A549 (cell line): ENCODE results near the gene D2HGDH. TPM values are rescaled to one million over a fixed set of nuclear protein-coding genes. Genes with fewer than 3 reads are reported as not detected.

Experiments used
- ATAC-seq, 2 experiments: fragments of 200-7000 bp in 1 of 2; fragments of >200 bp in 1 of 2; cut with Nextera tagmentation in 1 of 2; cut with Tn5 transposase in 1 of 2; 3 replicates each; pipeline versions ENCODE4 v1.8.0 to v1.9.1; 2018 to 2020; ENCODE audit warnings: mild to moderate bottlenecking in 1 of 2, moderate library complexity in 1 of 2
- CTCF ChIA-PET: fragments of 300-600 bp; sonication (Branson Sonifier 250); formaldehyde crosslinking; extraction: SDS; loops from one replicate; lab custom pipeline; 2021; ENCODE audit warnings: antibody characterized with exemption, inconsistent platforms; lab: Yijun Ruan, JAX
- POLR2A ChIA-PET: fragments of 350-600 bp; formaldehyde crosslinking; extraction: SDS; loops from one replicate; lab custom pipeline; 2021; ENCODE audit warnings: antibody characterized with exemption, inconsistent platforms; lab: Yijun Ruan, JAX
- DNase-seq, 2 experiments: peaks; one replicate each; pipeline versions ENCODE4 v3.0.0 to v3.0.0-alpha.2; 2011 to 2016; ENCODE audit warnings: low read depth in 1 of 2, low spot score in 1 of 2
- FAIRE-seq: peaks from 2 replicates; lab custom pipeline; 2011; peaks lifted over from hg19 to GRCh38; lab: Jason Lieb, UNC
- H3K27ac ChIP-seq, 2 experiments: fragments of >200 bp; sonication (Bioruptor Twin); formaldehyde crosslinking; 3 replicates each; pipeline ENCODE4 v1.5.1; 2016 to 2017
- H3K4me1 ChIP-seq: fragments of >200 bp; sonication (Bioruptor Twin); formaldehyde crosslinking; 3 replicates; pipeline ENCODE4 v1.6.1; 2016
- H3K4me2 ChIP-seq: fragments of >200 bp; sonication (Bioruptor Twin); formaldehyde crosslinking; 3 replicates; pipeline ENCODE4 v1.6.1; 2016
- H3K4me3 ChIP-seq: fragments of >200 bp; sonication (Bioruptor Twin); formaldehyde crosslinking; 3 replicates; pipeline ENCODE4 v1.5.1; 2016
- H3K9me3 ChIP-seq: fragments of >200 bp; sonication (Bioruptor Twin); formaldehyde crosslinking; 3 replicates; pipeline ENCODE4 v1.6.1; 2016
- BCL3 ChIP-seq: fragments of >200 bp; sonication (Bioruptor Twin); formaldehyde crosslinking; IDR thresholded peaks from 3 replicates; pipeline ENCODE4 v1.6.1; 2016
- CBX8 ChIP-seq: fragments of 200-600 bp; sonication (generic); IDR thresholded peaks from 2 replicates; pipeline ENCODE4 v1.6.1; 2016
- E2F6 ChIP-seq: IDR thresholded peaks from 2 replicates; pipeline ENCODE4 v1.6.1; 2012; ENCODE audit warnings: low read depth, borderline replicate concordance
- EHMT2 ChIP-seq: fragments of 200-600 bp; sonication (generic); IDR thresholded peaks from 2 replicates; pipeline ENCODE4 v1.6.1; 2016; ENCODE audit warnings: antibody characterized with exemption, low read depth, mild to moderate bottlenecking, moderate library complexity
- FOXS1 ChIP-seq: fragments of 250-450 bp; sonication (Bioruptor Pico); IDR thresholded peaks from 2 replicates; pipeline ENCODE4 v1.5.0; 2020; ENCODE audit warnings: mild to moderate bottlenecking, moderate library complexity
- GATA3 ChIP-seq: IDR thresholded peaks from 2 replicates; pipeline ENCODE4 v1.6.1; 2012; ENCODE audit warnings: borderline replicate concordance
- HMGXB4 ChIP-seq: fragments of 250-450 bp; sonication (Bioruptor Pico); IDR thresholded peaks from 2 replicates; pipeline ENCODE4 v1.5.0; 2021; ENCODE audit warnings: mild to moderate bottlenecking, moderate library complexity, borderline replicate concordance
- HOXB5 ChIP-seq: fragments of 250-450 bp; sonication (Bioruptor Pico); IDR thresholded peaks from 2 replicates; pipeline ENCODE4 v1.5.0; 2020; ENCODE audit warnings: mild to moderate bottlenecking, moderate library complexity
- JUN ChIP-seq, 2 experiments: fragments of >200 bp; sonication (Bioruptor Twin); formaldehyde crosslinking; IDR thresholded peaks; 2 replicates in 1 of 2; 3 replicates in 1 of 2; pipeline ENCODE4 v1.6.1; 2016 to 2017
- JUNB ChIP-seq: fragments of >200 bp; sonication (Bioruptor Twin); formaldehyde crosslinking; IDR thresholded peaks from 2 replicates; pipeline ENCODE4 v1.6.1; 2016
- KDM1A ChIP-seq: fragments of 200-600 bp; sonication (generic); IDR thresholded peaks from 2 replicates; pipeline ENCODE4 v1.6.1; 2016; ENCODE audit warnings: low read depth, mild to moderate bottlenecking
- MAZ ChIP-seq: fragments of 150-350 bp; IDR thresholded peaks from 2 replicates; pipeline ENCODE4 v1.6.1; 2014; ENCODE audit warnings: antibody characterized with exemption, low read depth, low read length, borderline replicate concordance
- NR3C1 ChIP-seq: fragments of >200 bp; sonication (Bioruptor Twin); formaldehyde crosslinking; IDR thresholded peaks from 3 replicates; pipeline ENCODE4 v1.6.1; 2017
- RAD21 ChIP-seq, 2 experiments: fragments of >200 bp in 1 of 2; sonication (Bioruptor Twin) in 1 of 2; formaldehyde crosslinking in 1 of 2; IDR thresholded peaks in 1 of 2; conservative IDR thresholded peaks in 1 of 2; 2 replicates in 1 of 2; 3 replicates in 1 of 2; pipeline ENCODE4 v1.6.1; 2012 to 2018; ENCODE audit warnings: inconsistent platforms in 1 of 2
- REST ChIP-seq: fragments of 200-600 bp; sonication (generic); IDR thresholded peaks from 2 replicates; pipeline ENCODE4 v1.6.1; 2016; ENCODE audit warnings: antibody characterized with exemption, mild to moderate bottlenecking, moderate library complexity
- TP53 ChIP-seq: fragments of 250-450 bp; sonication (Bioruptor Pico); IDR thresholded peaks from 2 replicates; pipeline ENCODE4 v1.5.0; 2021; ENCODE audit warnings: mild to moderate bottlenecking, moderate library complexity
- USF2 ChIP-seq: fragments of 450-650 bp; IDR thresholded peaks from 2 replicates; pipeline ENCODE4 v1.6.1; 2014; ENCODE audit warnings: antibody characterized with exemption
- ZFP36 ChIP-seq: fragments of 450-650 bp; IDR thresholded peaks from 2 replicates; pipeline ENCODE4 v1.6.1; 2014; ENCODE audit warnings: borderline replicate concordance; ENCODE audit not compliant: partially characterized antibody
- WGBS: methylation state at CpG from one replicate; pipeline ENCODE4 v1.1.6; 2017; ENCODE audit errors: missing lambda C conversion rate; 5-methylcytosine and 5-hydroxymethylcytosine counted together
- polyA plus RNA-seq, 4 experiments: library from polyadenylated mRNA; depleted of rRNA in 3 of 4; stranded (reverse); fragments of >200 nt; fragmentation: RNase III in 1 of 4; extraction: RNeasy Plus Mini Kit Qiagen cat#74134 plus additional on column Dnase treatment in 1 of 4; gene quantifications; 2 replicates in 3 of 4; 3 replicates in 1 of 4; pipeline ENCODE4 v1.2.3, GENCODE V29; 2011 to 2017

D2HGDH gene
- polyA plus RNA-seq, 2 of the 4 experiments (the other 2 are of a cell fraction), result 6.5 to 18.5 TPM

GRCh38 chr2:241770185-241770935 is 35.9 kb downstream of the D2HGDH start:
- TF ChIP-seq GATA3 (no peak), EHMT2 (no peak), NR3C1 (no peak), HMGXB4 (no peak), CBX8 (no peak), TP53 (CRISPR knock-in tag) (no peak), FOXS1 (CRISPR knock-in tag) (no peak), E2F6 (no peak), REST (no peak), KDM1A (no peak)
- ATAC-seq, result no peak; a peak in 1 of 6 replicates
- Histone ChIP-seq H3K27ac (no peak overlapping the region), H3K4me3 (no peak overlapping the region), H3K4me2 (no peak overlapping the region), H3K4me1 (peaks cover 17% of the 10 kb centered on the region), H3K9me3 (no peaks in the 10 kb centered on the region)
- no peak for FAIRE-seq
- POLR2A ChIA-PET, result no interaction called here
- 65% methylated on average over 14 of the region's 27 CpGs for WGBS
- no peak for DNase-seq
- CTCF ChIA-PET, result interaction anchor here (1.1 kb wide), 2 partner anchors 11 to 13 kb away, joined by 3 read pairs; no protein-coding TSS in a partner anchor

- Histone ChIP-seq H3K27ac (no peak overlapping the region), H3K4me3 (no peak overlapping the region), H3K9me3 (no peaks in the 10 kb centered on the region), H3K4me2 (no peak overlapping the region), H3K4me1 (peaks cover 17% of the 10 kb centered on the region)
- ChIA-PET POLR2A (no interaction called here), CTCF (interaction anchor here (1.1 kb wide), 1 partner anchor 12 kb away, joined by 3 read pairs; no protein-coding TSS in a partner anchor)
- no peak for FAIRE-seq
- no peak for ATAC-seq
- 94% methylated on average over 12 of the region's 12 CpGs for WGBS
- TF ChIP-seq JUNB (no peak), MAZ (no peak), ZFP36 (no peak), USF2 (no peak), JUN (IDR thresholded peaks at IDR 0.05) (no peak), BCL3 (no peak), HMGXB4 (no peak), RAD21 (conservative IDR thresholded peaks at IDR 0.05 in 1 of 2, IDR thresholded peaks at IDR 0.05 in 1 of 2) (no peak), HOXB5 (CRISPR knock-in tag) (no peak)
- DNase-seq, result no peak
Observed at GRCh38 chr2:241770936-241771285, 36.5 kb downstream of the D2HGDH start.
